HepG2 (cell line): ENCODE data around the gene CFAP99.

Source experiments
- EEA1 ChIP-seq: sonication (generic); formaldehyde crosslinking; IDR thresholded peaks from 2 replicates; pipeline ENCODE4 v1.5.1; 2020; ENCODE audit warnings: mild to moderate bottlenecking, missing genetic modification reagents, borderline replicate concordance
- HNRNPLL ChIP-seq: fragments of 200-400 bp; formaldehyde crosslinking; IDR thresholded peaks from 2 replicates; pipeline ENCODE4 v1.6.1; 2017; ENCODE audit warnings: mild to moderate bottlenecking, low read depth, low read length; ENCODE audit not compliant: poor library complexity, severe bottlenecking
- NR2C2 ChIP-seq: sonication (generic); formaldehyde crosslinking; IDR thresholded peaks from 2 replicates; pipeline ENCODE4 v1.4.0; 2020; ENCODE audit warnings: missing genetic modification reagents, mild to moderate bottlenecking, moderate library complexity, borderline replicate concordance
- THRA ChIP-seq: sonication (generic); formaldehyde crosslinking; IDR thresholded peaks from 2 replicates; pipeline ENCODE4 v1.4.0; 2020; ENCODE audit warnings: missing genetic modification reagents, borderline replicate concordance
- ZBTB40 ChIP-seq, 2 experiments: fragments of 450-650 bp in 1 of 2; sonication (generic) in 1 of 2; formaldehyde crosslinking in 1 of 2; IDR thresholded peaks; 2 replicates each; pipeline versions ENCODE4 v1.6.1 to v1.8.0; 2016 to 2022; ENCODE audit warnings: antibody characterized with exemption in 1 of 2, mild to moderate bottlenecking in 1 of 2, missing genetic modification reagents in 1 of 2
- ZFP36L2 ChIP-seq: sonication (generic); formaldehyde crosslinking; IDR thresholded peaks from 2 replicates; pipeline ENCODE4 v1.4.0; 2020; ENCODE audit warnings: missing genetic modification reagents
- TF ChIP-seq, protein P1 (sequence below): sonication (generic); formaldehyde crosslinking; IDR thresholded peaks from 2 replicates; pipeline ENCODE4 v1.4.0; 2020; ENCODE audit warnings: missing genetic modification reagents
- TF ChIP-seq, protein P2 (sequence below): sonication (generic); formaldehyde crosslinking; IDR thresholded peaks from one replicate; pipeline ENCODE4 v1.5.1; 2020; ENCODE audit warnings: mild to moderate bottlenecking, missing genetic modification reagents; ENCODE audit errors: not compliant biosample characterization
- TF ChIP-seq, protein P3 (sequence below): sonication (generic); formaldehyde crosslinking; IDR thresholded peaks from 2 replicates; pipeline ENCODE4 v1.8.0; 2022; ENCODE audit warnings: mild to moderate bottlenecking, missing genetic modification reagents

- TF ChIP-seq ZBTB40 (IDR thresholded peaks at IDR 0.05) (no peak), ZBTB40 (CRISPR knock-in tag; IDR thresholded peaks at IDR 0.05) (no peak), ZFP36L2 (CRISPR knock-in tag) (no peak), NR2C2 (CRISPR knock-in tag) (no peak), HNRNPLL (no peak), THRA (CRISPR knock-in tag) (no peak), EEA1 (no peak)
- TF ChIP-seq, protein P1, sequence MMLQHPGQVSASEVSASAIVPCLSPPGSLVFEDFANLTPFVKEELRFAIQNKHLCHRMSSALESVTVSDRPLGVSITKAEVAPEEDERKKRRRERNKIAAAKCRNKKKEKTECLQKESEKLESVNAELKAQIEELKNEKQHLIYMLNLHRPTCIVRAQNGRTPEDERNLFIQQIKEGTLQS (CRISPR knock-in tag) = no peak
- TF ChIP-seq, protein P2, sequence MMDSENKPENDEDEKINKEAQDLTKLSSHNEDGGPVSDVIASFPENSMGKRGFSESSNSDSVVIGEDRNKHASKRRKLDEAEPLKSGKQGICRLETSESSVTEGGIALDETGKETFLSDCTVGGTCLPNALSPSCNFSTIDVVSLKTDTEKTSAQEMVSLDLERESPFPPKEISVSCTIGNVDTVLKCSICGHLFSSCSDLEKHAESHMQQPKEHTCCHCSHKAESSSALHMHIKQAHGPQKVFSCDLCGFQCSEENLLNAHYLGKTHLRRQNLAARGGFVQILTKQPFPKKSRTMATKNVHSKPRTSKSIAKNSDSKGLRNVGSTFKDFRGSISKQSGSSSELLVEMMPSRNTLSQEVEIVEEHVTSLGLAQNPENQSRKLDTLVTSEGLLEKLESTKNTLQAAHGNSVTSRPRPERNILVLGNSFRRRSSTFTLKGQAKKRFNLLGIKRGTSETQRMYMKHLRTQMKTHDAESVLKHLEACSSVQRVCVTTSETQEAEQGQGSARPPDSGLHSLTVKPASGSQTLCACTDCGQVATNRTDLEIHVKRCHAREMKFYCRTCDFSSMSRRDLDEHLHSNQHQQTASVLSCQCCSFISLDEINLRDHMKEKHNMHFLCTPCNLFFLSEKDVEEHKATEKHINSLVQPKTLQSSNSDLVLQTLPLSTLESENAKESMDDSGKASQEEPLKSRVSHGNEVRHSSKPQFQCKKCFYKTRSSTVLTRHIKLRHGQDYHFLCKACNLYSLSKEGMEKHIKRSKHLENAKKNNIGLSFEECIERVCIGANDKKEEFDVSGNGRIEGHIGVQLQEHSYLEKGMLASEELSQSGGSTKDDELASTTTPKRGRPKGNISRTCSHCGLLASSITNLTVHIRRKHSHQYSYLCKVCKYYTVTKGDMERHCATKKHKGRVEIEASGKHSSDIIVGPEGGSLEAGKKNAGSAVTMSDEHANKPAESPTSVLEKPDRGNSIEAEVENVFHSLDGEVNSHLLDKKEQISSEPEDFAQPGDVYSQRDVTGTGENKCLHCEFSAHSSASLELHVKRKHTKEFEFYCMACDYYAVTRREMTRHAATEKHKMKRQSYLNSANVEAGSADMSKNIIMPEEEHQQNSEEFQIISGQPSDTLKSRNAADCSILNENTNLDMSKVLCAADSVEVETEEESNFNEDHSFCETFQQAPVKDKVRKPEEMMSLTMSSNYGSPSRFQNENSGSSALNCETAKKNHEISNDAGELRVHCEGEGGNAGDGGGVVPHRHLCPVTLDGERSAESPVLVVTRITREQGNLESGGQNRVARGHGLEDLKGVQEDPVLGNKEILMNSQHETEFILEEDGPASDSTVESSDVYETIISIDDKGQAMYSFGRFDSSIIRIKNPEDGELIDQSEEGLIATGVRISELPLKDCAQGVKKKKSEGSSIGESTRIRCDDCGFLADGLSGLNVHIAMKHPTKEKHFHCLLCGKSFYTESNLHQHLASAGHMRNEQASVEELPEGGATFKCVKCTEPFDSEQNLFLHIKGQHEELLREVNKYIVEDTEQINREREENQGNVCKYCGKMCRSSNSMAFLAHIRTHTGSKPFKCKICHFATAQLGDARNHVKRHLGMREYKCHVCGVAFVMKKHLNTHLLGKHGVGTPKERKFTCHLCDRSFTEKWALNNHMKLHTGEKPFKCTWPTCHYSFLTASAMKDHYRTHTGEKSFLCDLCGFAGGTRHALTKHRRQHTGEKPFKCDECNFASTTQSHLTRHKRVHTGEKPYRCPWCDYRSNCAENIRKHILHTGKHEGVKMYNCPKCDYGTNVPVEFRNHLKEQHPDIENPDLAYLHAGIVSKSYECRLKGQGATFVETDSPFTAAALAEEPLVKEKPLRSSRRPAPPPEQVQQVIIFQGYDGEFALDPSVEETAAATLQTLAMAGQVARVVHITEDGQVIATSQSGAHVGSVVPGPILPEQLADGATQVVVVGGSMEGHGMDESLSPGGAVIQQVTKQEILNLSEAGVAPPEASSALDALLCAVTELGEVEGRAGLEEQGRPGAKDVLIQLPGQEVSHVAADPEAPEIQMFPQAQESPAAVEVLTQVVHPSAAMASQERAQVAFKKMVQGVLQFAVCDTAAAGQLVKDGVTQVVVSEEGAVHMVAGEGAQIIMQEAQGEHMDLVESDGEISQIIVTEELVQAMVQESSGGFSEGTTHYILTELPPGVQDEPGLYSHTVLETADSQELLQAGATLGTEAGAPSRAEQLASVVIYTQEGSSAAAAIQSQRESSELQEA = no peak
- TF ChIP-seq, protein P3, sequence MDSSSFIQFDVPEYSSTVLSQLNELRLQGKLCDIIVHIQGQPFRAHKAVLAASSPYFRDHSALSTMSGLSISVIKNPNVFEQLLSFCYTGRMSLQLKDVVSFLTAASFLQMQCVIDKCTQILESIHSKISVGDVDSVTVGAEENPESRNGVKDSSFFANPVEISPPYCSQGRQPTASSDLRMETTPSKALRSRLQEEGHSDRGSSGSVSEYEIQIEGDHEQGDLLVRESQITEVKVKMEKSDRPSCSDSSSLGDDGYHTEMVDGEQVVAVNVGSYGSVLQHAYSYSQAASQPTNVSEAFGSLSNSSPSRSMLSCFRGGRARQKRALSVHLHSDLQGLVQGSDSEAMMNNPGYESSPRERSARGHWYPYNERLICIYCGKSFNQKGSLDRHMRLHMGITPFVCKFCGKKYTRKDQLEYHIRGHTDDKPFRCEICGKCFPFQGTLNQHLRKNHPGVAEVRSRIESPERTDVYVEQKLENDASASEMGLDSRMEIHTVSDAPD = no peak
Observed at GRCh38 chr4:2510351-2511259, 91.8 kb downstream of the CFAP99 start.
